ENCODE data around the gene CXXC1.

- no peak for TF ChIP-seq CTCF (IDR thresholded peaks at IDR 0.05; ENCODE audit: insufficient read depth, low read depth, low read length)
- TF ChIP-seq EZH2 (IDR thresholded peaks at IDR 0.05; ENCODE audit: insufficient read depth, low read length) = no peak
These were observed 36.6 kb downstream of the CXXC1 start for GRCh38 chr18:50250935-50251334.

Measured in astrocyte (in vitro differentiated cells and primary cell).